Activated CD4-positive, alpha-beta T cell treated with anti-CD3 and anti-CD28 coated beads for 48 hours (primary cell): ENCODE data around the gene ISG20.

Experiments used
- DNase-seq: peaks from one replicate; pipeline ENCODE4 v3.0.0-alpha.2; 2020

Gene ISG20

GRCh38 chr15:88693191-88693590, 54.4 kb downstream of the ISG20 start:
- no peak for DNase-seq

- DNase-seq = no peak
Observed at GRCh38 chr15:88695101-88695500, 56.3 kb downstream of the ISG20 start.

GRCh38 chr15:88695691-88696251, 57.0 kb downstream of the ISG20 start:
- no peak for DNase-seq

- DNase-seq = no peak
Observed at GRCh38 chr15:88696254-88696653, 57.4 kb downstream of the ISG20 start.

- no peak for DNase-seq
Observed at GRCh38 chr15:88697276-88697675, 58.5 kb downstream of the ISG20 start.

- no peak for DNase-seq
Observed at GRCh38 chr15:88699861-88700260, 61.0 kb downstream of the ISG20 start.

- no peak for DNase-seq
Observed at GRCh38 chr15:88700716-88701115, 61.9 kb downstream of the ISG20 start.

GRCh38 chr15:88701561-88702095, 62.8 kb downstream of the ISG20 start:
- DNase-seq = peak; percentile 25

- DNase-seq = no peak
Observed at GRCh38 chr15:88702983-88703382, 64.2 kb downstream of the ISG20 start.

- no peak for DNase-seq
Observed at GRCh38 chr15:88703533-88703932, 64.7 kb downstream of the ISG20 start.

- DNase-seq = peak; percentile 5
Observed at GRCh38 chr15:88704791-88705768, 66.3 kb downstream of the ISG20 start.

GRCh38 chr15:88705769-88706165, 67.0 kb downstream of the ISG20 start:
- DNase-seq = no peak
